Common myeloid progenitor, CD34-positive (primary cell): ENCODE measurements around the gene SPATS2L.
A peak's percentile ranks its signal among the peaks of the same experiment; 100 is the strongest.

Experiments
- CTCF ChIA-PET: fragments of 350-600 bp; sonication (Branson Sonifier 250); formaldehyde crosslinking; loops from one replicate; lab custom pipeline; 2021; ENCODE audit warnings: antibody characterized with exemption; lab: Charles Lee
- POLR2A ChIA-PET: fragments of 350-600 bp; sonication (Branson Sonifier 250); formaldehyde crosslinking; loops from one replicate; lab custom pipeline; 2021; ENCODE audit warnings: antibody characterized with exemption; lab: Charles Lee
- DNase-seq, 3 donors: peaks; one replicate each; pipeline versions ENCODE4 v3.0.0 to v3.0.0-alpha.2; 2013
- H3K27ac ChIP-seq, 2 experiments: 1 replicate in 1 of 2; 2 replicates in 1 of 2; pipeline ENCODE4 v1.7.0; 2013; ENCODE audit warnings: inconsistent platforms in 2 of 2, low read length in 2 of 2, mild to moderate bottlenecking in 2 of 2, low read depth in 1 of 2, moderate library complexity in 1 of 2; ENCODE audit not compliant: severe bottlenecking in 2 of 2, insufficient read depth in 1 of 2, poor library complexity in 1 of 2
- H3K27me3 ChIP-seq, 5 experiments: replicated peaks in 2 of 5; 1 replicate in 3 of 5; 2 replicates in 2 of 5; pipeline versions ENCODE4 v1.6.1 to v1.7.0; 2013; ENCODE audit warnings: low read length in 4 of 5, mild to moderate bottlenecking in 2 of 5, moderate library complexity in 2 of 5, inconsistent platforms in 1 of 5; ENCODE audit not compliant: insufficient read depth in 5 of 5, control insufficient read depth in 4 of 5
- H3K36me3 ChIP-seq, 4 experiments: 1 replicate in 2 of 4; 2 replicates in 2 of 4; pipeline versions ENCODE4 v1.6.1 to v1.7.0; 2013; ENCODE audit warnings: low read length in 3 of 4, control low read depth in 1 of 4, mild to moderate bottlenecking in 1 of 4; ENCODE audit not compliant: control insufficient read depth in 4 of 4, insufficient read depth in 4 of 4
- H3K4me1 ChIP-seq, 4 experiments: 1 replicate in 3 of 4; 2 replicates in 1 of 4; pipeline versions ENCODE4 v1.6.1 to v1.7.1; 2013; ENCODE audit warnings: low read length in 3 of 4, mild to moderate bottlenecking in 3 of 4, control low read depth in 1 of 4, inconsistent platforms in 1 of 4, moderate library complexity in 1 of 4; ENCODE audit not compliant: control insufficient read depth in 4 of 4, insufficient read depth in 4 of 4; ENCODE audit errors: control extremely low read depth in 1 of 4
- H3K4me3 ChIP-seq, 7 experiments: 1 replicate in 4 of 7; 2 replicates in 3 of 7; pipeline versions ENCODE4 v1.5.1 to v1.7.0; 2013; ENCODE audit warnings: mild to moderate bottlenecking in 7 of 7, low read length in 6 of 7, moderate library complexity in 6 of 7, inconsistent platforms in 2 of 7, low read depth in 2 of 7, control low read depth in 1 of 7; ENCODE audit not compliant: insufficient read depth in 4 of 7, control insufficient read depth in 1 of 7; ENCODE audit errors: extremely low read depth in 1 of 7
- H3K9me3 ChIP-seq, 5 experiments: 1 replicate in 4 of 5; 2 replicates in 1 of 5; pipeline versions ENCODE4 v1.6.1 to v1.7.1; 2013; ENCODE audit warnings: low read length in 4 of 5, mild to moderate bottlenecking in 2 of 5, inconsistent platforms in 1 of 5, low read depth in 1 of 5, moderate library complexity in 1 of 5; ENCODE audit not compliant: control insufficient read depth in 4 of 5, insufficient read depth in 2 of 5; ENCODE audit errors: control extremely low read depth in 1 of 5
- WGBS: methylation state at CpG from one replicate; pipeline ENCODE4 v1.1.5; 2013; ENCODE audit not compliant: insufficient coverage; 5-methylcytosine and 5-hydroxymethylcytosine counted together

SPATS2L gene

DNA sequence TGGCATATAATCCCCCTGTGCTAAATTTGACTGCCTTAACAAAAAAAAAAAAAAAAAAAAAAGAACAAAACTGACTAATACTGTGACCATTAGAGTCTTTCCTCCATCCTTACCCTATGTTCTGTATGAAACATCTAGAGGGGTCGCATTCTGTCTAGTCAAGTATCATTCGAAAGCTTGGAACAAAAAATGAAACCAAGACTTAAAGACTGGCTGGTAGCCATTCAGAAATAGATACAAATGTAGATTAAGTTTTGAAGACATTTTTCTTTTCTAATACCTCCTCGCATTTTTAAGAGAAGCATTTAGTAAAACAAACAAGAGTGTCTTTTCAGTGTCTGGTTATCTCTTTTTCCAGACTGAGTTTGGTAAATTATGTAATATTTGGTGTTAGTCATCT, 66.7 kb downstream of the SPATS2L start:
- peak overlapping the region in 1 of 2 experiments; percentile 67 for H3K27ac ChIP-seq
- no peaks in the 10 kb centered on the region for H3K9me3 ChIP-seq
- CTCF ChIA-PET, result interaction anchor here (1.0 to 1.7 kb wide), 4 partner anchors 13 to 68 kb away, joined by 3 to 4 read pairs (median 3); no protein-coding TSS in a partner anchor
- H3K4me1 ChIP-seq, result peaks cover 22 to 55% (median 44%) of the 10 kb centered on the region in 4 experiments
- no peaks in the 10 kb centered on the region for H3K27me3 ChIP-seq
- H3K36me3 ChIP-seq, result no peaks in the 10 kb centered on the region
- DNase-seq, result peak in 2 of 3 donors; percentile 41 to 59
- H3K4me3 ChIP-seq, result peak overlapping the region in 5 of 7 experiments; percentile 38 to 77 (median 67)
- WGBS, result no CpG with 5 or more reads among the region's 3 CpGs
- POLR2A ChIA-PET, result no interaction called here

DNA sequence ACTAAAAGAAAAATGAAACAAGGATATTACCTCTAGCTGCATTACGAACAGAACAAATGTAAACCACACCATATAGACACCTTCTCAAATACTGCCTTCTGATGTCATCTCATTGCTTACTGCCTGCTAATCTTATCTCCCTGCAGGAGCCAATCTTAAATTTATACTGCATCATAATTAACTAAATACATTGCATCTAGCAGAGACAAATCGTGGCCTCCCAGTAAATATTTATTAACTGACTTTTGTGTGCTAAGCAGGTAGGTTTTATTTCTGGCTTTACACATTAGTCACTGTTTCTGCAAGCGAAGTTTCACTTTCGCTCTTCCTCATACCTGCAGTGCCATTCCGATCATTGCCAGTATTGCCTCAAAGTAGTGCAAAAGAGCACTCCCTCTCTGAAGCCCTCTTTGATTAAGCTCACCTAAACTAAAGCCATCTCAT, 67.5 kb downstream of the SPATS2L start:
- DNase-seq, result peak; percentile 46 to 87 (median 77)
- H3K27ac ChIP-seq, result peak overlapping the region in 1 of 2 experiments; percentile 67

DNA sequence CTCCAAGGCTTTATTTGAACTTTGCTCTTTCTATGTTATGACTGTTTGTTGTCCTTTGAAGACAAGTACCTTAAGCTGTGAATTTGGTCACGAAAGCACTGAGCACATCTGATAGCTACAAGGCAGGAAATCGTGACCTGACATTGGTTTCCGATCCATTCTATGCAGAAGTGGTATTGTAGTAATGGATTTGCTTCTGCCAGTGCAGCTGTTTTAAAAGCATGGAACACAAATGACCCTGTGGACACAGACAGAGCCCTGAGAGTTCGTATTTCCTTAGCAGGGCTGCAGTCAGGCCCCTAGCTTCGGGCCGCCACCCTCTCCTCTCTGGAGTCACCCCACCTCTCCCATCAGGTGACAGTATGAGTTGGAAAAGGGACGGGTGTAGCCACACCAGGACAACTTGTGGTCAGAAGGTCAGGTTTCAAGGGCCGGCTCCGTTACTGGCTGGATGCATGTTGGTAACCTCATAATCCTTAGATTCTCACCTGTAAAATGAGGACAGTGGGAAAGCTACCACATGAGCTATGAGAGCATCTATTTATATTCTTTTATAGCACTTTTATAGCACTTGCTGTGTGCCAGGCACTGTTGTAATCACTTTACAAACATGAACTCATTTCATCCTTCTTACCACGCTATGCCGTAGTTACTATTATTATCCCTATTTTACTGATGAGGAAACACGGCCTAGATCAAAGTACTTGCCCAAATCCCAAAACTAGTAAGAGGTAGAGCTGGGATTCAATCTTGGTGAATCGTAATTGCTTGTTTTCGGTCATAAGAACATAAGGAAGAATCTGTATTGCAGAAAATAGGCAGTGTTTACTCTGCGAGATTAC, 70.2 kb downstream of the SPATS2L start:
- Histone ChIP-seq H3K4me3 (peak overlapping the region in 4 of 7 experiments; percentile 9 to 34 (median 28)), H3K4me1 (peaks cover 28 to 89% (median 69%) of the 10 kb centered on the region in 4 experiments), H3K36me3 (no peaks in the 10 kb centered on the region), H3K9me3 (no peaks in the 10 kb centered on the region), H3K27ac (peak overlapping the region; percentile 14 to 70), H3K27me3 (no peaks in the 10 kb centered on the region)
- ChIA-PET POLR2A (no interaction called here), CTCF (interaction anchor here (0.9 to 1.7 kb wide), 9 partner anchors 10 to 397 kb away, joined by 3 to 5 read pairs (median 4); no protein-coding TSS in a partner anchor)
- WGBS, result 42% methylated on average over 12 of the region's 15 CpGs
- DNase-seq, result peak; percentile 75 to 96 (median 93)

More for the DNA sequence above, 67.5 kb downstream of the SPATS2L start:
- no peaks in the 10 kb centered on the region for H3K36me3 ChIP-seq
- H3K9me3 ChIP-seq, result no peaks in the 10 kb centered on the region
- H3K4me1 ChIP-seq, result peaks cover 24 to 63% (median 48%) of the 10 kb centered on the region in 4 experiments
- ChIA-PET CTCF (interaction anchor here (1.0 to 1.4 kb wide), 3 partner anchors 26 to 363 kb away, joined by 3 read pairs; no protein-coding TSS in a partner anchor), POLR2A (no interaction called here)
- H3K4me3 ChIP-seq, result peak overlapping the region in 6 of 7 experiments; percentile 50 to 77 (median 62)
- WGBS, result 0% methylated on average over 3 of the region's 5 CpGs
- no peaks in the 10 kb centered on the region for H3K27me3 ChIP-seq

DNA sequence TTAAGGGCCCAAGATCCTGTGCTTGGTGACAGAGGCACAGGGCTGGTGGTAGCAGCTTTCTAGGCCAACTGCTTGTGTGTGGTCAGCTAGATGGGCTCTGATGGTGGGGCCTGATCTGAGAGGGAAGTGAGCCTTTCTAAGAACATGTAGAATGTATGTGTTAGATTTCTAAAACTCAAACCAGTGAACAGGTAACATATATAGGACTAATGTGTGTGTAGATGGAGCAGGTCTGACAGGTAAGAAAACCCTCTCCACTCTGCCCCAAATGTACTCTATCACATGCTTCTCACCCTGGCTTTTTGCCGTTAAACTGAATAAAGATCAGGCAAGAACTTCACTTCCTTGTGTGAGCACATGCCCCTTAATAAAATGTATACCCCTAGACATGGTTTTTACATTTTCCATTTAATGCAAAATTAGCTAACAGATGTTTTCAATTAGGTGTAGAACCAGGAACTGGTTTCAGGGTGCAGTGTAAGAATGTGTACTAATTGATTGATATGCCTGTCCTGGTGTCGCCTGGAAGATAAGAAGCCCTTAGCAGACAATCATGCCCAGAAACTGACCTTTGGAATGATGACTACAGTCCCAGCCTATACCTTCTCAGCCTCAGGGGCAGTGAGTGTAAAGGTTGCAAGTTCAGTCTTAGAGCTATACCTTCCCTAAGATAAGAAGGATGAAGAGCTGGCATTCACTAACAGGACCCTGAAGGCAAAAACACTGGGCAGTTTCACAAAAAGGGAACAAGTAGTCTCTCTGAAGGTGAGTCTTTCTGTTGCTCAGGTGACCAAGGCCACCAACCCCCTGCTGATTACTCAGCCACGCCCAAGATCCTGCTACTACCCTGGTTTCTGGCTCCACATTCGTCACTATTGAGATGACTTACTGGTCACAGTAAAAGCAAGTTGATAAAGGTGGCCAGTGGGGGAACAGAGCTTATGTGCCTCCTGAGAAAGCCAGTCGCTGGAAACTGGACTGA, 71.2 kb downstream of the SPATS2L start:
- H3K36me3 ChIP-seq, result no peaks in the 10 kb centered on the region
- ChIA-PET POLR2A (no interaction called here), CTCF (interaction anchor here (0.9 to 1.7 kb wide), 6 partner anchors 9 to 398 kb away, joined by 3 to 5 read pairs (median 4); no protein-coding TSS in a partner anchor)
- H3K27me3 ChIP-seq, result no peaks in the 10 kb centered on the region
- no peaks in the 10 kb centered on the region for H3K9me3 ChIP-seq
- peak overlapping the region in 1 of 2 experiments; percentile 70 for H3K27ac ChIP-seq
- no peak overlapping the region for H3K4me3 ChIP-seq
- 20% methylated on average over 1 of the region's 5 CpGs for WGBS
- peaks cover 28 to 95% (median 70%) of the 10 kb centered on the region in 4 experiments for H3K4me1 ChIP-seq
- DNase-seq, result peak in 2 of 3 donors; percentile 37 to 59

DNA sequence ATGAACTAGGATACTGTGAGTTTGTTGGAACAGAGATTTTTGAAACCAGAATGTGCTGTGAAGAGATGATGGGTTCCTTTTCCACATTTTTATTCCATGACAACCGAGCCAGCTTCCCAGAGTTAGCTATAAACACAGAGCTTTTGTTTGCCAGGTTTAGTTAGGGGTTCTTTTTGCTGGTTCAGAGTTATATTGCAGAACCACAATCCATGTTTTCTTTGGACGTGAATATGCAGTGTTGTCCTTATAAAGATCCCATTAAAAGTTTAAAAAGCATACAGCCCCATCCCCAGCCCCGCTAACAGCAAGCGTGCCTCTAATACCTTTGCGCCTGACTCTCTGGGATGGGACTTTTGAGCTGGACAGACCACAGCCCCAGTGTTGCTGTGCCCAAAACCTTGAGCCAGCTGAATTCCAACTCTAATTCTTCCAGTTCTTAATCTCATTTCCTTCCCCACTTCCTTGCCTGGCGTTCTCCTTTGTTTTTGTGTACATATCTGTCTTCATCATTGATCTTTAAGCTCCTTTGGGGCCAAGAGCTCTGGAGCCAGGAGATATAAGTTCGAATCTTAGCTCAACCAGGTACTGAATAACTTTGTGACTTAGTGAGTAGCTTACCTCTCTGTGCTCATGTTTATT, 72.3 kb downstream of the SPATS2L start:
- CTCF ChIA-PET, result interaction anchor here (0.9 to 1.4 kb wide), 4 partner anchors 9 to 92 kb away, joined by 3 to 4 read pairs (median 3); no protein-coding TSS in a partner anchor
- WGBS, result 82% methylated on average over 5 of the region's 7 CpGs
- H3K27ac ChIP-seq, result peak overlapping the region in 1 of 2 experiments; percentile 6
- DNase-seq, result no peak
- no peaks in the 10 kb centered on the region for H3K9me3 ChIP-seq
- H3K27me3 ChIP-seq, result no peaks in the 10 kb centered on the region
- H3K4me1 ChIP-seq, result peaks cover 26 to 93% (median 65%) of the 10 kb centered on the region in 4 experiments
- no peaks in the 10 kb centered on the region for H3K36me3 ChIP-seq
- POLR2A ChIA-PET, result interaction anchor here (0.5 kb wide), 1 partner anchor 23 kb away, joined by 3 read pairs; no protein-coding TSS in a partner anchor
- H3K4me3 ChIP-seq, result no peak overlapping the region
